ENCODE data around the gene CELF4.

GRCh38 chr18:37405772-37406171, 159.8 kb downstream of the CELF4 start:
- no peak for TF ChIP-seq CREB1 (IDR thresholded peaks at IDR 0.05; ENCODE audit: low read depth)
- no peak for TF ChIP-seq MAX (IDR thresholded peaks at IDR 0.05)
- no peak for TF ChIP-seq EP300 (IDR thresholded peaks at IDR 0.05; ENCODE audit: borderline replicate concordance)
- no peak for TF ChIP-seq RAD21 (IDR thresholded peaks at IDR 0.05; ENCODE audit: low read depth)
- no peak for TF ChIP-seq REST (IDR thresholded peaks at IDR 0.05; ENCODE audit: low read depth)
- no peak for TF ChIP-seq FOXM1 (IDR thresholded peaks at IDR 0.05; ENCODE audit: borderline replicate concordance, low read depth)
- TF ChIP-seq NFIC (IDR thresholded peaks at IDR 0.05), result no peak
- no peak for TF ChIP-seq TAF1 (IDR thresholded peaks at IDR 0.05; ENCODE audit: low read depth)
- no peak for TF ChIP-seq TCF12 (IDR thresholded peaks at IDR 0.05; ENCODE audit: low read depth)
- TF ChIP-seq ZBTB7A (IDR thresholded peaks at IDR 0.05; ENCODE audit: low read depth), result no peak
- TF ChIP-seq TEAD4 (IDR thresholded peaks at IDR 0.05), result no peak
- no peak for TF ChIP-seq EGR1 (IDR thresholded peaks at IDR 0.05)
- no peak for TF ChIP-seq CEBPB (IDR thresholded peaks at IDR 0.05)

Measured in Ishikawa (cell line).